HG02852 (cell line): ENCODE results near the gene KAZN.

ENCODE experiments used
- ATAC-seq: cut with Tn5 transposase; IDR thresholded peaks from one replicate; pipeline ENCODE4 v1.9.1; 2021; ENCODE audit warnings: mild to moderate bottlenecking, moderate library complexity; ENCODE audit not compliant: unreplicated experiment

Gene KAZN

DNA sequence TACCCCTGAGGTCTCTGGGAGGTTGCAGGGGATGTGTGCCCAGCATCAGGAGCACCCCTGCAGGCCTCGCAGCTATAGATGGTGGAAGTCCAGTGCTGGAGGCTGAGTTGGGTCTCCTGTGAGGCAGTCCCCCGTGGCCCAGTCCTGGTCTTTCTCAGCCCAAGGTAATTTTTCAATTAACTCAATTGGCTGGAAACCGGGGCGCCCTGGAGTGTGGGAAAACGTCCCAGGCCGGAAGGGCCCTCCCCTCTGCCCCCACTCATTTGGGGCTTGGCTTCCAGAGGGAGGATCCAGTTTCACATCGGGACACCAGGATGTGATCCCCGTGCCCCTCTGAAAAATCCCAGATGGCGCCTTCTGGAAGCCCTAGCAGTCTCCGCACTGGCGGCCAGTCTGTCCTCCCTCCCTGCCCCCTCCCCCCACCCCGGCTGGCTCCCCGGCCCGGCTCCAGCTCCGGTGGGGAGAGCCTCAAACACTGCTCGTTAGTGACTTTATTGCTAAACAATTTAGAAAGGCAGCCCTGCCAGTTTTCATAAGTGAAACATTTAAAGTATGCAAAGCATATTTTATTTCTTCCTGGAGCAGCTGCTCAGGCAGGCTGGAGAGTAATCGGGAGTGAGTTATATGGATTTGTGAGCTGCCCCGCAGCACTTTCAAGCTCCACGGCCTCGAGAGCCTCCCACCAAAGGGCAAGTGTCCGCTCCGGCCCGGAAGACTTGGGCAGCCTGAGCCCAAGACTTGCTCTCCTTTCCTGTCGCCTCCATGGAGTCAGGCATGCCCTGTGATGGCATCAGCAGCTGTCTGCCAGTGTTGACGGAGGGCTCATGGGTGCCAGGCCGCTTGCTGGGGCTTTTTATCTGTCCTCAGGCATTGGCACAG is 346.9 kb downstream of the KAZN start:
- no peak for ATAC-seq

DNA sequence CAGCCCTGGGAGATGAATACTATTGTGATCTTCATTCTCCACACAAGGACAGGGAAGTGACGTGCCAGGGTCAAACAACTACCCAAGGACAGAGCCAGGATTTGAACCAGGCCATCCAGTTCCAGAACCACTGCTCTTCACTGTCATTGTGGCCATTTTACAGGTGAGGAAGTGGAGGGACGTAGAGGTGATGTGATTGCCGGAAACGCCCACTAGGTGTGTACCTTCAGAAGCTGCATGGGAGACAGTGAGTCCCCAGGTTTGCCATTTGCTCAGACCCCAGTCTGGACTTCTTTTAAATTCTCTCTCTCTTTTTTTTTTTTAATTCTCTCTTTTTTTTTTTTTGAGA is 347.5 kb downstream of the KAZN start:
- ATAC-seq = no peak

DNA sequence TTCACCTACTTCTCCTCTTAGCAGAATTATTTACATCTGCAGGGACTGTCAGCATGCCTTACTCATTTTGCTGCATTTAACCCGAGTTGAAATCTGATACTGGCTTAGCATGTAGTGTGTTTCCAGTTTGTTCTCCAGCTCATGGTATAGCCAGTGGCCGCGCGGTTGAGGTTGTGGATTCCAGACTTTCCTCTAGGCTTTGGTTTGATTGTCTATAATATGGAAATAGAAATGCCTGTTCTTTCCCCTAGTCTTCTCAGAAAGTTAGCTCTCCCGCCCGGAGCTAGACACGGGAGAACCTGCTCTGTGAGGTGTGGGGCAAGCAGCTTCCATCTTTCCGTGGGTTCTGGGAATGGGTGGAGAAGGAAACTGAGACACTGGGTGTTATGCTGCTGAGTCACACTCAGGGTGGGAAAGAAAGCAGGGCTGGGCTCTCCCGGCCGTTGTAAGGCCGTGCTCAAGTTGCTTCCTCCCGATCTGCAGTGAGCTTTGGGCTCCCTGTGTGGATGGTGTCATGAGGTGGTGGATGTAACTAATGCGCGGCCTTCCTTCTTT is 348.3 kb downstream of the KAZN start:
- ATAC-seq = no peak

- ATAC-seq = no peak
Measured at GRCh38 chr1:14947421-14947820, 348.9 kb downstream of the KAZN start.

- no peak for ATAC-seq
Measured at GRCh38 chr1:14948112-14948652, 349.7 kb downstream of the KAZN start.

DNA sequence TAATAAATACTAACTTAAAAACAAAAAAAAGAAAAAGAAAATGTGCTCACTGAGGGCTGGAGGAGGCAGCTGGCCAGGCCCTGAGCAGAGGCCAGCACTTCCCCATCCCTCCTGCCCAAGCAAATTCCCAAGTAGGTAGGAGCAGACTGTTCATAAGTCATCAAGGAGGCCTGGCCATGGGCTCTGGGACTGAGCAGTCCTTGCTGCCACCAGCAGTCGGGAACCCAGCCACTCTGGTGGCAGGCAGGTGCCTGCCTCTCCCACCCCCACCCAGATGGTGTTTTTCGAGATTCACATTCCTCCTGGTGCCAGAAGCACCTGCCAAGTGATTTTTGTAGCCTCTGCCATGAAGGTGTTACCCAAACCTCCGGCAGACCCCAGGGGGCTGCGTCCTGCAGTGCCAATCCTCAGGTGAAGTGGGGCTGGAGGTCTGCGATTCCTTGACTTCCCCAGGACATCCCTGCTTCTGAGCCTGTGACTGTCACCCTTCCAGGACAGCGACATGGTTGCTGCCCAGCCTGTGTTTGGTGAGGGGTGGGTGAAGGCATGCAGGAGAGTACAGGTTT is 350.9 kb downstream of the KAZN start:
- no peak for ATAC-seq

DNA sequence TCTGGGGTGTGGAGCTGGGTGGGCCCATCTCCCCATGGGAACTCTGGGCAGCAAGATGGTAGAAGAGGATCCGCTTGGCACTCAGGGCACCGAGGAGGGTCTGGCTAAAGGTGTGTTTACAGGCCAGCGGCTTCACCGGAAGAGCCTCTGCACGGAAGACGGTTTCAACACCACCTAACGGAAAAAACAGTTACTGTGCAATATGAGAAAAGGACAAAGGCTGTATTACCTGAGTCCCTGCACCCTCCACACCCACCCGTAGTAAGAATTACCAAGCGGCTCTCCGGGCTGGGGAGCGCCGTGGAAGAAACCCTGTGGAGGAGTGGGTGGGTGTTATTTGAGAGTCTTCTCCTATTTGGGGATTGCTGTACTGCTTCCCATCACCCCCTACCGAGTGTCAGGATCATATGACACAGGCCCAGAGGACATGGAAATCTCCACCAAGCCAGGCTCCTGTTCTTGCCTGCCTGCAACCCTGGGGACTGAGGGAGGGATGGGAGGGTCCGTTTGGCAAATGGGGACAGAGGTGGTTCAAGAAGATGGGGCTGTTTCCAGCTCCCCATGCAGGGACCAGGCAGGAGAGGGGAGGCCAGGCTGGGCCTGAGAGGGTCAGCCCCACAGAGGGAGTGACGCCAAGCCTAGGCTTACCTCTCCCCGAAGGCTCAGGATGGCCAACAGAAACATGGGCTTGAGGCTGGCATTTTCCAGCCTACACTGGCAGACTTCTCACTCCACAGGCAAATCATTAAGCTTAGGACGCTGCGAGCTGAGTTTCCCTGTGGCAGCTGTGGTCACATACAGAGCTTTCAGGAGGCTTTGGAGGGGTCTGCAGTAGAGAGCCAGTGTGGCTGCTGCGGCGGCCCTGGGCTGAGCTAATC is 351.6 kb downstream of the KAZN start:
- ATAC-seq = no peak

- no peak for ATAC-seq
Measured at GRCh38 chr1:14951766-14952165, 353.3 kb downstream of the KAZN start.

DNA sequence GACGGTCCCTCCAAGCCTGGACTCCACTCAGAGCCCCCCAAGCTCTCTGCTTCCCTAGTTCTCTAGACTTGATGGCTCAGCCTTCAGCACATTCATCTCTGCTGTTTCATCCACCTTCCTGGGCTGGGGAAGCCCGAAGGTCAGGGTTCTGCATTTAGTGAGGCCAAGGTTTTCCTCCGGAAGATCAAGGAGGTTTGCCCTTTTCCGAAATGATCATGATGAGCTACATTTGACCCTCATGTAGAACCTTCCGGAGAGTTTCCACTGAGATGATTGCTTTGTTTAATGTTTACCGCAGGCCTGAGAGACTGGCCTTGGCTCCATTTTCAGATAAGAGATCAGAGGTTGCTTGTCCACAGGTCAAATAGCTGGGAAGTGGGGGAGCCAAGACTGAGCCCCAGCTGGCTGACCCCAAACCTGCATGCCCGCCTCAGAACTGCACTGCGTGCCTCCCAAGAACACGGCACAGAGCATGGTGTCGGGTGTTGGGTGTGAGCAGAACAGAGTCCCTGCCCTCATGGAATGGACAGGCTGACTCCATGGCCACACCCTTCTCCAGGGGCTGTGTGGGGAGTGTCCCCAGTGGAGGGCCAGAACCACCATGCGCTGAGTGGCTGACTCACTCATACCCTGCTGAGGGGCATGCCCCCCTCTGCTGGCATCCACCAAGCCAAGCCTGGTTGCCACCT is 354.3 kb downstream of the KAZN start:
- ATAC-seq = no peak

- ATAC-seq = no peak
Measured at GRCh38 chr1:14954210-14954609, 355.7 kb downstream of the KAZN start.

- ATAC-seq = no peak
Measured at GRCh38 chr1:14954930-14955329, 356.4 kb downstream of the KAZN start.

- no peak for ATAC-seq
Measured at GRCh38 chr1:14955402-14955801, 356.9 kb downstream of the KAZN start.

DNA sequence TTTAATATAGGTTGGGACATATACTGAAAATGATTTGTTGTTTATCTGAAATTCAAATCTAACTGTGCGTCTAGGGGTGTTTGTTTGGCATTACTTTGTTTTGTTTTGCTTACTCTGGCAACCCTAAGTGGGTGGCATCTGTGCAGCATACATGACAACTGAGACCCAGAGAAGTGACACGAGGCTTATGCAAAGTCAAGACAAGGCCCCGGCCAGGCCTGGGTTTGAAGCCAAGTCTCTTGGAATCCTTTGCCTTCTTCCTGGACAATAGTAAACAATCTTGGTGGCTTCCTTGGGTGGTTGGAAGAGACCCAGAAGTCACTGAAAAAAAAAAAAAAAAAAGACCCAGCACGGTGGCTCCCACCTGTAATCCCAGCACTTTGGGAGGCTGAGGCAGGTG is 357.5 kb downstream of the KAZN start:
- ATAC-seq = no peak

- no peak for ATAC-seq
Measured at GRCh38 chr1:14956579-14957195, 358.2 kb downstream of the KAZN start.

GRCh38 chr1:14957375-14958098 is 359.1 kb downstream of the KAZN start:
- ATAC-seq = no peak

- ATAC-seq = no peak
Measured at GRCh38 chr1:14958249-14959058, 360.0 kb downstream of the KAZN start.

- ATAC-seq = no peak
Measured at GRCh38 chr1:14959059-14959694, 360.7 kb downstream of the KAZN start.

DNA sequence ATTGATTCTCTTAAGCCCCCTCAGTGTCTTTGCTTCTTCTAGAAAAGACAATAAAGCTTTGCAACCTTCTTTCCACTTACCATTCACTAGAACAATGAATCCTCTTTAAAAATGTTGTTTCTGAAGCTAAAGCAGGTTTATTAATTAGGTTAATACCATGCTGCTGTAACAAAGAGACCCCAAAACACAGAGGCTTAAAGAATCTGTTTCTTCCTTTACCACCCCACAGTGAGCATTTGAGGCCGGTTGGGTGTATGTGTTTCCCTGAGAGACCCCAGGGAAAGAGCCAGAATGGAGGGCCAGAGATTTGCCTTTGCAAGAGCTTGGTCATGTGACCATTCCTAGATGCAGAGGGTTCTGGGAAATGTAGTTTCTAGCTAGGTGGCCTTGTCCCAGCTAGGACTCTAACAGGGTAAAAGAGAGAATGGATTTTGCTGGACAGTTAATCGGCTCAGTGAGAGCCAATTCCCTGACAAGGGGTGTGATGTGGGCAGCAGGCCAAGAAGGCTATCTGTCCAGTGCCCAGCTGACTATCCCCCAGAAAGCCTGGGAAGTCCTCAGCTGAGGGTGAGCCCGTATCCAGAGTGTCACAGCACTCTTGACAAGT is 363.3 kb downstream of the KAZN start:
- ATAC-seq = no peak
